ENCODE measurements around the gene EPHA6.
"Not testable (repeated sequence)": the region's sequence is repeated elsewhere in the genome, so short reads cannot be mapped to it uniquely, and the experiment has no call there.

- not testable (repeated sequence) for TF ChIP-seq EZH2 (IDR thresholded peaks at IDR 0.05); POLR2AphosphoS5 (IDR thresholded peaks at IDR 0.05; ENCODE audit: borderline replicate concordance, low read depth, low read length); FOXP2 (optimal IDR thresholded peaks at IDR 0.05; ENCODE audit: control extremely low read depth, extremely low read length, insufficient read depth)
These were observed 127.7 kb downstream of the EPHA6 start for GRCh38 chr3:96942131-96942530.

Data from SK-N-MC (cell line).